ENCODE measurements around the gene RMC1. TPM values are rescaled to one million over a fixed set of nuclear protein-coding genes. Genes with fewer than 3 reads are reported as not detected.

Gene RMC1
- total RNA-seq, 2 donors from 2014 or later, result 12.0 to 28.5 TPM

- TF ChIP-seq POLR2AphosphoS5 (IDR thresholded peaks at IDR 0.05) (no peak), POLR2A (IDR thresholded peaks at IDR 0.05) (no peak), CTCF (IDR thresholded peaks at IDR 0.05) (no peak)
- WGBS, result 91% methylated on average over 6 of the region's 6 CpGs
- H3K4me1 ChIP-seq (replicated peaks), result no peaks in the 10 kb centered on the region
- no peak overlapping the region for H3K27ac ChIP-seq
- H3K9me3 ChIP-seq, result no peaks in the 10 kb centered on the region
- H3K4me3 ChIP-seq, result no peak overlapping the region
- DNase-seq (ENCODE audit: low spot score), result no peak
- intact Hi-C loops (cut with DNase I), result no loop called here
- H3K27me3 ChIP-seq (replicated peaks; ENCODE audit: insufficient read depth), result no peaks in the 10 kb centered on the region
- H3K36me3 ChIP-seq, result peaks cover 8 to 20% of the 10 kb centered on the region in 2 donors
Observed at GRCh38 chr18:23471486-23471885, 31.8 kb upstream of the RMC1 start.

- TF ChIP-seq CTCF (IDR thresholded peaks at IDR 0.05), result no peak
- TF ChIP-seq POLR2AphosphoS5 (IDR thresholded peaks at IDR 0.05), result no peak
- no peak for TF ChIP-seq POLR2A (IDR thresholded peaks at IDR 0.05)
- H3K4me1 ChIP-seq (replicated peaks), result no peaks in the 10 kb centered on the region
- no peak for DNase-seq (ENCODE audit: low spot score)
- H3K27me3 ChIP-seq (replicated peaks; ENCODE audit: insufficient read depth), result no peaks in the 10 kb centered on the region
- H3K9me3 ChIP-seq, result no peaks in the 10 kb centered on the region
- no peak overlapping the region for H3K4me3 ChIP-seq
- intact Hi-C loops (cut with DNase I), result no loop called here
- 81% methylated on average over 3 of the region's 3 CpGs for WGBS
- H3K27ac ChIP-seq, result no peak overlapping the region
- peaks cover 3 to 12% of the 10 kb centered on the region in 2 donors for H3K36me3 ChIP-seq
Observed at GRCh38 chr18:23479829-23480505, 23.3 kb upstream of the RMC1 start.

- H3K27me3 ChIP-seq (replicated peaks; ENCODE audit: insufficient read depth), result no peaks in the 10 kb centered on the region
- H3K4me1 ChIP-seq (replicated peaks), result no peaks in the 10 kb centered on the region
- WGBS, result 35% methylated on average over 8 of the region's 8 CpGs
- TF ChIP-seq POLR2A (IDR thresholded peaks at IDR 0.05), result no peak
- no peak for TF ChIP-seq CTCF (IDR thresholded peaks at IDR 0.05)
- TF ChIP-seq POLR2AphosphoS5 (IDR thresholded peaks at IDR 0.05), result no peak
- no peak overlapping the region for H3K27ac ChIP-seq
- no peak overlapping the region for H3K4me3 ChIP-seq
- DNase-seq (ENCODE audit: low spot score), result no peak
- peaks cover 0 to 3% of the 10 kb centered on the region in 2 donors for H3K36me3 ChIP-seq
- H3K9me3 ChIP-seq, result no peaks in the 10 kb centered on the region
- intact Hi-C loops (cut with DNase I), result no loop called here
Observed at GRCh38 chr18:23484561-23485182, 18.6 kb upstream of the RMC1 start.

- Histone ChIP-seq H3K4me1 (replicated peaks) (no peaks in the 10 kb centered on the region), H3K4me3 (no peak overlapping the region), H3K36me3 (no peaks in the 10 kb centered on the region), H3K27me3 (replicated peaks; ENCODE audit: insufficient read depth) (no peaks in the 10 kb centered on the region), H3K27ac (no peak overlapping the region), H3K9me3 (no peaks in the 10 kb centered on the region)
- no peak for DNase-seq (ENCODE audit: low spot score)
- intact Hi-C loops (cut with DNase I), result no loop called here
- 92% methylated on average over 7 of the region's 7 CpGs for WGBS
- TF ChIP-seq CTCF (IDR thresholded peaks at IDR 0.05), result no peak
- TF ChIP-seq POLR2AphosphoS5 (IDR thresholded peaks at IDR 0.05), result no peak
- no peak for TF ChIP-seq POLR2A (IDR thresholded peaks at IDR 0.05)
Observed at GRCh38 chr18:23485386-23485785, 17.9 kb upstream of the RMC1 start.
